GM10266 (cell line): Measurements from ENCODE around the gene PHF20.

Experiments used
- DNase-seq: peaks from one replicate; pipeline ENCODE4 v3.0.0; 2012; ENCODE audit errors: extremely low spot score
- CTCF ChIP-seq: IDR thresholded peaks from 2 replicates; pipeline ENCODE4 v1.5.1; 2012; ENCODE audit warnings: mild to moderate bottlenecking, low read depth; ENCODE audit not compliant: control insufficient read depth, insufficient read depth; ENCODE audit errors: missing control alignments

Gene PHF20

GRCh38 chr20:35806075-35806474 is 34.3 kb downstream of the PHF20 start:
- DNase-seq, result no peak
- TF ChIP-seq CTCF, result no peak

DNA sequence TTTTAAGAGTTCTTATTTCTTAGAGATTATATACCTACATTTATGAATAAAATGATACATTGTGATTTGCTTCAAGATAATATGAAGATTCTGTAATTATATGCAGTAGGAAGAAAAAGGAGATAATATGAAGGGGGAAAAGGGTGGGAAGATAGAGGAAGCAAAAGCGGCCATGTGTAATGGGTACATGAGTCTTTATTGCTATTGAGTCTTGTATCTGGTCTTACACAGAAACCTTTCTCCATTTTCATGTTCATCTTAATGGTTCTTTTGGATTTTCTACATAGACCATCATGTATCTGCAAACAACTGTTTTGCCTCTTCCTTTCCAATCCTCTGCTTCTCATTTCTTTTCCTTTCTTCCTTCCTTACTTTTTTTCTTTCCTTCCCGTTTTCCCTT is 36.1 kb downstream of the PHF20 start:
- DNase-seq, result no peak

DNA sequence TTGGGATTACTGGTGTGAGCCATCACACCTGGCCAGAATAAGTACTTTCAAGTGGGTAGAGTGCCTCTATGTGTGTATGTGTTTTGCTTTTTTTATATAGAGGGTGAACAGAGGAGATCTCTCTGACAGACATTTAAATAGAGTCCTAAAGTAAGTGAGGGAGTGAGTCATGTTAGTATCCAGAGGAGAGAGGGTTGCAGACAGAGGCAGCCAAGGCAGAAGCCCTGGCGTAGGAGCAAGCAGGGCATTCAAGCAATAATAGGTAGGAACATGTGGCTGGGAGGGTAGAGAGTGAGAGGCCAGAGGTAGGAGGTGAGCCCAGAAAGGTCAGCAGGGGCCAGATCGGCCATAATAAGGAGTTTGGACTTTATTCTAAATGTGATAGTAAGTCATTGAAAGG is 48.9 kb downstream of the PHF20 start:
- no peak for TF ChIP-seq CTCF
- no peak for DNase-seq

More for the DNA sequence above, 36.1 kb downstream of the PHF20 start:
- no peak for TF ChIP-seq CTCF

DNA sequence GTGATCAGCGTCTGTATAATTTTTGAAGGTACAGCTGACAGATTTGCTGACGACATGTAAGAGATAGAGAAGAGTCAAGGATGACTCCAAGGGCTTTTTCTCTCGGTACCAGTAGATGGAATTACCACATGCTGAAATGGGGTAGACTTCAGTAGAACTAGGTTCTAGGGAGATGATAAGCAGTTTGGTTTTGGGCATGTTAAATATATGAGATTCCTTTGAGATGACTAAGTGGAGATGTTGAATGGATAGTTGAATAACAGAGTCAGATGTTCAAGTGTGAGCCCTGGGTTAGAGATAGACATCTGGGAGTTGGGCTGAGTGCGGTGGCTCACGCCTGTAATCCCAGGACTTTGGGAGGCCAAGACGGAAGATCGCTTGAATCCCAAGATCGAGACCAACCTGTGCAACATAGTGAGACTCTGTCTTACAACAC is 50.0 kb downstream of the PHF20 start:
- no peak for DNase-seq
- TF ChIP-seq CTCF, result no peak

GRCh38 chr20:35823147-35823546 is 51.3 kb downstream of the PHF20 start:
- no peak for TF ChIP-seq CTCF
- DNase-seq, result no peak

DNA sequence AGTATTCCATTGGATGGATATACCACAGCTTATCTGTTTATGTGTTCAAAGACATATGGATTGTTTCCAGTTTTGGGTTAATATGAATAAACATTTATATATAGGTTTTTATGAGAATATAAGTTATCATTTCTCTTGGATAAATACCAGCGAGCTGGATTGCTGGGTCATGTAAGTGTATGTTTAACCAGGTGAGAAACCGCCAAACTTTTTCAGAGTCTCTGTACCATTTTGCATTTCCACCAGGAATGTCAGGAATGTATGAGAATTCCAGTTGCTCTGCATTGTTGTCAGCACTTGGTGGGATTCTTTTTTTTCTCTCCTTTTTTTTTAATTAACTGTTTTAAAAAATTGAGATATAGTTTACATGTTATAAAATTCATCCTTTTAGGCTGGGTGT is 52.1 kb downstream of the PHF20 start:
- DNase-seq, result no peak
- no peak for TF ChIP-seq CTCF

DNA sequence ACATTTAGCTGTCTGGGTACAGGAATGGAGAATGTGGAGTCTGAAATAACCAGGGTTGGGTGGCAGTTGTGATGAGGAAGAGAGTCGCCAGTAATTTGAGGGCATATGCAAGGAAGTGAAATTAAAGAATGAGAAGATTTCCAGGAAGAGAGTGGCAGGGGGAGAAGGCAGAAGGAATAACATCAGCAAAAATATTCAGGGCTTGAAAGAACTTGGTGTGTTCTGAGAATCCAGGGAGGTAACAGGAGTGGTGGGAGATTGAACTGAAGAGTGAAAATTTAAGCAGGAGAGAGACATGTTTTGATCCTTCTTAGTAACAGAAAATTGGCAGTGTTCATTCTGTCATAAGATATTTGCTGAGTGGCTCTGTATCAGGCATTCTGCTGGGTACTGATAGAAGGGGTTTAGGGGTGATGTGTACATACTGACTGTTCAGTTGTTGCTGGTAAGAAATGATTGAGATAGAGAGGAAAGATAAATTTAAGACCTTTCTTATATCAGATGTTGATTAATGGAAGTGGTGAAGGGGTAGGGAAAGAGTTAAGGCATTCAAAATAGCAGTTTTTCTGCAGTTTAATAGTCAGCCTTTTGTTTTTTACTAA is 54.7 kb downstream of the PHF20 start:
- no peak for TF ChIP-seq CTCF
- no peak for DNase-seq
